Coronary artery (tissue), 2 donors: ENCODE measurements around the gene ING3.
A peak's percentile ranks its signal among the peaks of the same experiment; 100 is the strongest.

Experiments used
- DNase-seq: peaks from one replicate; pipeline ENCODE4 v3.0.0-alpha.2; 2017; ENCODE audit warnings: low spot score
- H3K27ac ChIP-seq, 2 donors: fragments of 200-600 bp; sonication (generic); one replicate each; pipeline ENCODE4 v1.5.1; 2016 to 2019
- H3K4me3 ChIP-seq: fragments of 200-600 bp; sonication (generic); 2 replicates; pipeline ENCODE4 v1.5.1; 2016; ENCODE audit warnings: mild to moderate bottlenecking, moderate library complexity
- CTCF ChIP-seq: fragments of 200-600 bp; sonication (generic); IDR thresholded peaks from one replicate; pipeline ENCODE4 v1.5.1; 2019; ENCODE audit warnings: antibody characterized with exemption

Gene ING3

GRCh38 chr7:120949998-120950538, 509 bp upstream of the ING3 start:
- no peak for TF ChIP-seq CTCF
- H3K27ac ChIP-seq: peak overlapping the region; percentile 77 to 97
- peak overlapping the region; percentile 81 for H3K4me3 ChIP-seq
- no peak for DNase-seq

- DNase-seq: no peak
- peak overlapping the region; percentile 97 to 98 for H3K27ac ChIP-seq
- TF ChIP-seq CTCF: no peak
- peak overlapping the region; percentile 81 for H3K4me3 ChIP-seq
These were observed 727 bp downstream of the ING3 start for GRCh38 chr7:120951309-120951699.

GRCh38 chr7:120951826-120952225, 1.2 kb downstream of the ING3 start:
- Histone ChIP-seq H3K27ac (no peak overlapping the region), H3K4me3 (peak overlapping the region; percentile 81)
- no peak for DNase-seq
- TF ChIP-seq CTCF: no peak

GRCh38 chr7:120955577-120956149, 5.1 kb downstream of the ING3 start:
- DNase-seq: no peak
- Histone ChIP-seq H3K4me3 (no peak overlapping the region), H3K27ac (no peak overlapping the region)
- TF ChIP-seq CTCF: no peak

GRCh38 chr7:120959929-120960484, 9.4 kb downstream of the ING3 start:
- no peak overlapping the region for H3K4me3 ChIP-seq
- DNase-seq: no peak
- H3K27ac ChIP-seq: no peak overlapping the region
- TF ChIP-seq CTCF: no peak

- no peak overlapping the region for H3K4me3 ChIP-seq
- H3K27ac ChIP-seq: no peak overlapping the region
- no peak for TF ChIP-seq CTCF
- DNase-seq: no peak
These were observed 10.1 kb downstream of the ING3 start for GRCh38 chr7:120960714-120961113.

- Histone ChIP-seq H3K4me3 (no peak overlapping the region), H3K27ac (no peak overlapping the region)
- DNase-seq: no peak
- TF ChIP-seq CTCF: no peak
These were observed 11.1 kb downstream of the ING3 start for GRCh38 chr7:120961638-120962173.
